GM21515 (cell line): ENCODE results near the gene PLA2R1.

Experiments used
- ATAC-seq: cut with Tn5 transposase; IDR thresholded peaks from one replicate; pipeline ENCODE4 v1.9.1; 2021; ENCODE audit not compliant: unreplicated experiment

The PLA2R1 gene

DNA sequence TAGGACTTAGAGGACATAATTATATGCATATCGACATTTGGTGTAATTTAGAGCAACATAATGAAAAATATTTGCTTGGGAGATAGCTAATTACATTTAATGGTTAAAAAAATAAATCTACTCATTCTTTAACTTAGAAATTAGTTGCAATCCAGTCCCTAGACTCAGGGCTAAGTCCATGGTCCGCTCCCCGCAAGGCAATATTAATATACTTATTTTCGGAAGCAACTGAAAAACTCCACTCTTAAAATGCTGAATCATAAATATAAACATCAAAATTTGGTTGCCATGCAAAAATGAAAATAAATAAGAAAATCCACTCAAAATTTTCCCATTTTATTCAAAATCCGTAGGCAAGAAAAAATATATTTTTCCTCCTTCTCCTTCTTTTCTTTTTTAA is 164.7 kb downstream of the PLA2R1 start:
- ATAC-seq: no peak

DNA sequence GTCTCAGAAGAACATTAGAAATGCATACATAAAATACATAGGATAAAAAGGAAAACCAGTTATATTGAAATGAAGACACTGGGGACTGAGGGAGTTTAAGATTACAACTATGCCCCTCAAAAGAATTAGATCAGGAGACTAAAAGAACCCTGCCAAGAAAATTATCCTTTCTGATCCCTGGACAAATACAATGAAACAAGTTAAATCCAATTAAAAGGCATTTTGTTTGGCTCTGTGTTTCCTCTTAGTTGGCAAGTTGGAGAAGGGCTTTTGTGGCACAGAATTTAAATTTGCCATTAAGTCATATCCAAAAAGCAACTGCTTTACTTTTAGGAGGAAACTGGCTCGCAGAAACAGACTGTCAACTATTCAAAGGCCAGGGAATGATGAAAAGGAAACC is 165.3 kb downstream of the PLA2R1 start:
- ATAC-seq: no peak

- ATAC-seq: peak; percentile 57
These were observed 167.0 kb downstream of the PLA2R1 start for GRCh38 chr2:159895258-159896065.

- ATAC-seq: no peak
These were observed 168.1 kb downstream of the PLA2R1 start for GRCh38 chr2:159894145-159894838.

- no peak for ATAC-seq
These were observed 169.2 kb downstream of the PLA2R1 start for GRCh38 chr2:159892990-159893810.

DNA sequence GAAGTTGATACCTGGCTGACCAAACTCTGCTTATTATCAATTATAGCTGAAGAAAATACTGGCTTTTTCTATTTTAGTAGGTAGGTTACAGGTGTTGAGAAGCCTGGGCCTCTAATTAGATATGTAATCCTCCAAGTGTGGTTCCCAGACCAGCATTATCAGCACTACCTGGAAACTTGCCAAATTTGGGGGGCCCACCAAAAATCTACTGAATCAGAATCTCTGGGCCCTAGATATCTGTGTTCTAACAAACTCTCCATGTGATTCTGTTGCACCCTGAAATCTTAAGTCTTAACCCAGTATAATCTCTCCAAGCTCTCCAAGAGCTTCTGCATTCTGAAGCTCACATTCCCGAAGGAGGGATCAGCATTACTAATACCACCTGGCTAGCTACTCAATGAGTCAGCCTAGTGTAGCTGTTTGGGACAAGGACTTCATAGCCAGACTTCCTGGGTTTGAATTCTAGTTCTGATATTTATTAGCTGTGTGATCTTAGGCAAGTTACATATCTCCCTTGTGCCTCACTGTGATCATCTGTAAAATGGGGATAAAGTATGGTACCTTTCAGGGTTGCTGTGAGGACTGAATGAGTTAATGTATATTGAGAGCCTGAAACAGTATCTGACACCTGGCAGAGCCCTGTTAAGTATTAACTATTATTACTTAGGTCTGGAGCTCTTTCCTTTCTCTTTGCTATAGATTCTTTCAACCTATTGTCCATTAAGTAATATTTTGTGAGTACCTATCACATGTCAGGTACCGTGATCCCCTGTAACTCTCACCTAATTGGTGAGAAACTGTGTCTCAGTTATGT is 170.3 kb downstream of the PLA2R1 start:
- ATAC-seq: no peak

- no peak for ATAC-seq
These were observed 171.2 kb downstream of the PLA2R1 start for GRCh38 chr2:159891267-159891588.

DNA sequence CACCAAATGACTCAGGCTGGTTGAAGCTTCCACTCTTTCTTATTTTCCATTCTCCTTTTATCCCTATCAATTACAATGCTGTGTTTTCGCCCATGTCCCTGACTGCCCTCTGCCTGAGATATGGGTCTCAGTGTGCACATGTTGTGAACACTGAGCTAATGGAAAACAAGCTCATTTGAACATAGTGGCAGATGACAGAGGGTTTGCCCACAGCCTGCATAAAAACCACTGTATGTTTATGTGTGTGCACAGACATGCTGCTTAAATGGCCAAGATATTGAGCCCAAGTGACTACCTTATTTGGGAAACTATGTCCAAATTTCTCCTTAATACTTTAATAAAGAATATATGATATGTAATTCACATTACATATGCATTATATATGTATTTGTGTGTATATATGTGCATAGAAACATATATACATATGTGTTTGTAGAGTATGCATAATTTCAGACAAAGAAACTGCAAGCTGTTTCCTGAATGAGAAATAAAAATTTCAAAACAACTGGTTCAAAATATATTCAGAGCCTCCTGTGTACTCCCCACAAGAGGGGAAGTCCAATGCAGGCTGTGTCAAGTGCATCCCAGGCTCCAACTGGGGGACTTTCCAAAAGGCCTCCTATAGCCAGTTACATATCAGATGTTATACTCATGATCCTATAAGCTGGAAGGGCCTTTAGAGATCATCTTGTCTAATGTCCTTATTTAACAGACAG is 171.7 kb downstream of the PLA2R1 start:
- ATAC-seq: peak; percentile 36

GRCh38 chr2:159882130-159882745 is 180.2 kb downstream of the PLA2R1 start:
- ATAC-seq: no peak
